Chondrocyte (in vitro differentiated cells): ENCODE data around the gene GOLGA8T. TPM values are rescaled to one million over a fixed set of nuclear protein-coding genes. Genes with fewer than 3 reads are reported as not detected.
"Not testable (repeated sequence)": the region's sequence is repeated elsewhere in the genome, so short reads cannot be mapped to it uniquely, and the experiment has no call there.

ENCODE experiments used
- DNase-seq: peaks from one replicate; pipeline ENCODE4 v3.0.0; 2021; ENCODE audit warnings: mixed read lengths, low spot score
- H3K27ac Mint-ChIP-seq: one replicate; pipeline ENCODE4 v1.8.0; 2021; ENCODE audit warnings: mild to moderate bottlenecking, moderate library complexity, mixed read lengths; ENCODE audit not compliant: unreplicated experiment
- H3K27me3 Mint-ChIP-seq: 2 replicates; pipeline ENCODE4 v1.8.0; 2021; ENCODE audit warnings: low read depth, mixed read lengths
- H3K36me3 Mint-ChIP-seq: 2 replicates; pipeline ENCODE4 v1.8.0; 2021; ENCODE audit warnings: low read depth, mixed read lengths
- H3K4me1 Mint-ChIP-seq: 2 replicates; pipeline ENCODE4 v1.8.0; 2021; ENCODE audit warnings: low read depth, mild to moderate bottlenecking, mixed read lengths
- H3K4me3 Mint-ChIP-seq: one replicate; pipeline ENCODE4 v1.8.0; 2021; ENCODE audit warnings: mild to moderate bottlenecking, moderate library complexity, mixed read lengths; ENCODE audit not compliant: unreplicated experiment
- H3K9me3 Mint-ChIP-seq: 2 replicates; pipeline ENCODE4 v1.8.0; 2021; ENCODE audit warnings: low read depth, mixed read lengths
- total RNA-seq: library from RNA; stranded (reverse); gene quantifications from 3 replicates; pipeline ENCODE4 v1.2.1, GENCODE V29; 2021
- TF ChIP-seq, protein P1 (sequence below): fragments of 200-600 bp; sonication (generic); IDR thresholded peaks from 2 replicates; pipeline ENCODE4 v1.5.0; 2021; ENCODE audit warnings: antibody characterized with exemption, mild to moderate bottlenecking, moderate library complexity

GOLGA8T gene
- total RNA-seq, 1 donor from 2014 or later = 0.20 TPM

DNA sequence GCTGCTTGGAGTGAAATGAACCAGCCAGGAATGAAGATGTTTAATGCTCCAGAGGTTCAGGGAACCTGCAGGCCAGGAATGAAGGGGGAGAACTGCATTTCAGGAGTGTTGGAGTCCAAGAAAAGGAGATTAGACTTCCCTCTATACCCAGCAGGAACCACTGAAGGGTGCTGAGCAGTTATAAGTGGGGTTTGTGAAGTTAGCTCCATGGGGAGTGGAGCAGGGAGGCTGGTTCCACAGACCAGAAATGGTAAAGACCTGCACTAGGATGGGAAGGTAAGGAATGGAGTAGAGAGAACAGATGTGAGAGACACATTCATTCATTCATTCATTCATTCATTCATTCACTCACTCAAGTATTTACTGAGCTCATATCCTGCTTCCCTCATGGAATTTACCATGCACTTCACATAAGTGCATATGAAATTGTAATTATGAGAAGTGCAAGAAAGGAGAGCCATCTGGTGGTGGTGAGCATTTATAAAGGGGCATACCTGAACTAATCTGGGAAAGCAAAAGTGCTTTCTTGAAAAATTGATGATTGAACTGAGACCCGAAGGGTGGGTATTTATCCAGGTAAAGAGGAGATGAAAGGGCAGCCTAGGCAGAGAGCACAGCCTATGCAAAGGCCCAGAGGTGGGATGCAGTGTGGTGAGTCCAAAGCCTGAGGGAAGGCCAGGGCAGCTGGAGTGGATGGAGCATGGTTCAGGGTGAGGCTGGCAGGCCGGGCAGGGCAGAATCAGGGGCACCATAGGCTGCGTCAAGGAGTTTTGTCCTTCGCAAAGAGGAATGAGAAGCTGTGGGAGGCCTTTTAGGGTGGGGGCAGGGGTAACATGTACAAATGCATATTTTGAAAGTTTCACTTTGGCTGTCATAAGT, 27.9 kb downstream of the GOLGA8T start:
- H3K9me3 Mint-ChIP-seq, H3K27ac Mint-ChIP-seq, H3K27me3 Mint-ChIP-seq, H3K4me3 Mint-ChIP-seq, H3K4me1 Mint-ChIP-seq, DNase-seq, H3K36me3 Mint-ChIP-seq: not testable (repeated sequence)
- TF ChIP-seq, protein P1, sequence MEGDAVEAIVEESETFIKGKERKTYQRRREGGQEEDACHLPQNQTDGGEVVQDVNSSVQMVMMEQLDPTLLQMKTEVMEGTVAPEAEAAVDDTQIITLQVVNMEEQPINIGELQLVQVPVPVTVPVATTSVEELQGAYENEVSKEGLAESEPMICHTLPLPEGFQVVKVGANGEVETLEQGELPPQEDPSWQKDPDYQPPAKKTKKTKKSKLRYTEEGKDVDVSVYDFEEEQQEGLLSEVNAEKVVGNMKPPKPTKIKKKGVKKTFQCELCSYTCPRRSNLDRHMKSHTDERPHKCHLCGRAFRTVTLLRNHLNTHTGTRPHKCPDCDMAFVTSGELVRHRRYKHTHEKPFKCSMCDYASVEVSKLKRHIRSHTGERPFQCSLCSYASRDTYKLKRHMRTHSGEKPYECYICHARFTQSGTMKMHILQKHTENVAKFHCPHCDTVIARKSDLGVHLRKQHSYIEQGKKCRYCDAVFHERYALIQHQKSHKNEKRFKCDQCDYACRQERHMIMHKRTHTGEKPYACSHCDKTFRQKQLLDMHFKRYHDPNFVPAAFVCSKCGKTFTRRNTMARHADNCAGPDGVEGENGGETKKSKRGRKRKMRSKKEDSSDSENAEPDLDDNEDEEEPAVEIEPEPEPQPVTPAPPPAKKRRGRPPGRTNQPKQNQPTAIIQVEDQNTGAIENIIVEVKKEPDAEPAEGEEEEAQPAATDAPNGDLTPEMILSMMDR = peak; percentile 38

DNA sequence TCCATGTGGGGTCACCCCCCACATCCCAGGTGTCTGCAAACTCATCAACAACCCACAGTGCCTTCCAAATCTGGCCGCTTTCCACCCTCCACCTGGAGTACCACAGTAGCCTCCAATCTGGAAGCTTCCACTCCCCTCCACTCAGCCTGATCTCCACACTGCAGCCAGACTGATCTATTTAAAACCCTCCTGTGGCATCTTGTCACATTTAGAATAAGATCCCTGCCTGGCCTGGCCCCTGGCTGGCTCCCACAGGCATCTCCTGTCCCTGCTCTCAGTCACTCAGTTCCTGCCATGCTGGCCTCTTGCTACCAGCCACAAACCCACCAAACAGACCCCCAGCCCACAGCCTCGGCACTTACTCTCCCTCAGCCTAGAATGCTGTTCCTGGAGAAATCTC, 28.9 kb downstream of the GOLGA8T start:
- H3K4me3 Mint-ChIP-seq, H3K4me1 Mint-ChIP-seq, H3K36me3 Mint-ChIP-seq, H3K27ac Mint-ChIP-seq, DNase-seq, H3K27me3 Mint-ChIP-seq, H3K9me3 Mint-ChIP-seq: not testable (repeated sequence)

DNA sequence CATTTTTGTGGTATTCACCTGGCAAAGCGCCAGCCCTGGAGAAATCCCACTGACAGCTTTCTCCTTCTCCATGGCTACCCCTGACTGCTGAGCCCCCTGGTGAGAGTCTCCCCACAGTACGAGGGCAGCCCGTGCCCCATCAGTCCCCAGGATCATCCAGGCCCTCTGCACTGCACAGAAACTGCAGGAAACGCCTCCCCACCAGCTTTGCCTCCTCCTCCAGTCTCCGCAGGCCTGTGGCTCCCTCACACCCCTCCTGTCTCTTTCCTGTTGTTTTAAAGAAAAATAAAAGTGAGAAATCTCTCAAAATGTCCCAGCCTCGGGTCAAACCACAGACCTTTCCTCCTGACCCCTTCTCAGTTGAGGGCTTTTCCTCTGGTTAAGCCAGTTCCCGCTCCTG, 29.4 kb downstream of the GOLGA8T start:
- not testable (repeated sequence) for H3K4me3 Mint-ChIP-seq, H3K27ac Mint-ChIP-seq, H3K36me3 Mint-ChIP-seq, DNase-seq, H3K9me3 Mint-ChIP-seq, H3K4me1 Mint-ChIP-seq, H3K27me3 Mint-ChIP-seq

DNA sequence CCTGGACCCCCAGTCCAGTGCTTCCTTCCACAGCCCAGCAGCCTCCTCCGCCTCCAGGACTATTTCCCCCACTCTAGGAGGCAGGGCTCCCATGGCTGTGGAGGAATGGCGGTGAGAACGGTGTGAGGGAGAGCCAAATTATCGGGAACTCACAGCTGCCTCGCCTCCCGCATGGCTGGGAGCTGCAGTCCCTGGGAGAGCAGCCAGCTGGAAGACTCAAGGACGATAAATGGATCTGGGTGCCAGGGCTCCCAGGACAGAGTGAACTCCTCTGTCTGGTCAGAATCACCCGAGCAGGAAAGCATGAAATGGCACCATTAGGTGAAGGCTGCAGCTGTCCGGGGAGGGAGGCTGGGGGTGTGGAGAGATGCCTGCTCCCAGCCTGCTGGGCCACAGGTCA, 32.6 kb downstream of the GOLGA8T start:
- not testable (repeated sequence) for H3K4me1 Mint-ChIP-seq, H3K27ac Mint-ChIP-seq, H3K36me3 Mint-ChIP-seq

DNA sequence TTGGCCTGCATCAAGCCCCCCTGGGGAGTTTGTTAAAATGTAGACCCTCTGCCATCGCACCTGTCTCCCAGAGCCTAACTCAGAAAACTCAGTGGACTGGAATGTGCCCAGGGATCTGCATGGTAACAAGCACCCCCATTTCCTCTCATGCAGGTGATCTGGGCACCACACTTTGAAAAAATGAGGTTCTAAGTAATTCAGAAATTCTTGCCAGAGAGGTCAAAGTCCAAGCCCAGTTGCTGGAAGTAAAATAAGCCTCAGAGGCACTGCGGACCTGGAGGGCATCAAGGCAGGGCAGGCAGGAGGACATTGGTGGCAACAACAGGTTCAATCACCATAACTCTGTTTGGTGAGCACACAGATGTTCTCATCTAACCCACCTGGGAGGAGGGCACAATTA, 33.0 kb downstream of the GOLGA8T start:
- not testable (repeated sequence) for H3K27me3 Mint-ChIP-seq

More for the DNA sequence above, 32.6 kb downstream of the GOLGA8T start:
- H3K4me3 Mint-ChIP-seq, H3K27me3 Mint-ChIP-seq, DNase-seq, H3K9me3 Mint-ChIP-seq: not testable (repeated sequence)

DNA sequence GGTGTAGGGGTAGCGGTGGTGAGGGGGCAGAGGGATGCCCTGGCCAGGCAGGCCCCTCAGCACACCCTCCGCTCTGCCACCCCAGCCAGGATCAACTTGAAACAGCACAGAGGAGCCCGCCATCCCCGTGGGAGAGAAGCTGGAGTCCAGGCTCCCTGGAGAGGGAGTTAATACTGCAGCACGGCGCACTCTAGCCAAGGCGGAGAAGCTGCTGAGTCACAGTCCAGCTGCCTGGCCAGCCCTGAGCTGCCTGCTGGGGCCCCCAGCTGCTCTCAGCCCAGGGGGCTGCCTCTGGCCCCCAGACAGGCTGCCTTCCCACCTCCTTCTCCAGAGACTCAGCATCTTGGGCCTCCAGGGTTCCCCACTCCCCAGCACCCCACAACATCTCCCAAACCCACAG, 36.6 kb downstream of the GOLGA8T start:
- H3K4me1 Mint-ChIP-seq, H3K4me3 Mint-ChIP-seq, H3K36me3 Mint-ChIP-seq, H3K9me3 Mint-ChIP-seq, H3K27me3 Mint-ChIP-seq, DNase-seq, H3K27ac Mint-ChIP-seq: not testable (repeated sequence)

More for the DNA sequence above, 33.0 kb downstream of the GOLGA8T start:
- not testable (repeated sequence) for H3K27ac Mint-ChIP-seq, H3K4me3 Mint-ChIP-seq, DNase-seq, H3K4me1 Mint-ChIP-seq, H3K9me3 Mint-ChIP-seq, H3K36me3 Mint-ChIP-seq

DNA sequence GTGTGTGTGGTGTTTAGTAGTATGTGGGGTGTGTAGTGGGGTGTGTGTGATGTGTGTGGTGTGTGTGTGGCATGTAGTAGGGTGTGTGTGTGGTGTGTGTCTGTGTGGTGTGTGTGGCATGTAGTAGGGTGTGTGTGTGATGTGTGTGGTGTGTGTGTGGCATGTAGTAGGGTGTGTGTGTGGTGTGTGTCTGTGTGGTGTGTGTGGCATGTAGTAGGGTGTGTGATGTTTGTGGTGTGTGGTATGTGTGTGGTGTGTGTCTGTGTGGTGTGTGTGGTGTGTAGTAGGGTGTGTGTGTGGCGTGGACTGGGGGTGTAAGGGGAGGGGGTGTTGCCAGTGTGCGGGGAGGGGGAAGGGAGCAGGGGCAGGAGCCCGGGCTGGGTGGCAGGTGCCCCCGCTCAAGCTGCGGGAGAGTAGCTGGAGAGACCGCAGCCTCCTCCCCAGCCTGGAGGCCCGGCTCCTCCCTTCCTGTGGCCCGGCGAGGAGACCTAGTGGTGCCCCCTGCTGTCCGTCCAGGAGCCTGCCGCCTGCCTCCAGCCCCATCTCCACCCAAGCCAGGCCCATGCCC, 38.3 kb downstream of the GOLGA8T start:
- TF ChIP-seq, protein P1 = peak; percentile 59
- not testable (repeated sequence) for H3K9me3 Mint-ChIP-seq, H3K4me3 Mint-ChIP-seq, H3K27ac Mint-ChIP-seq, H3K4me1 Mint-ChIP-seq, H3K36me3 Mint-ChIP-seq, H3K27me3 Mint-ChIP-seq
- peak; percentile 68 for DNase-seq

DNA sequence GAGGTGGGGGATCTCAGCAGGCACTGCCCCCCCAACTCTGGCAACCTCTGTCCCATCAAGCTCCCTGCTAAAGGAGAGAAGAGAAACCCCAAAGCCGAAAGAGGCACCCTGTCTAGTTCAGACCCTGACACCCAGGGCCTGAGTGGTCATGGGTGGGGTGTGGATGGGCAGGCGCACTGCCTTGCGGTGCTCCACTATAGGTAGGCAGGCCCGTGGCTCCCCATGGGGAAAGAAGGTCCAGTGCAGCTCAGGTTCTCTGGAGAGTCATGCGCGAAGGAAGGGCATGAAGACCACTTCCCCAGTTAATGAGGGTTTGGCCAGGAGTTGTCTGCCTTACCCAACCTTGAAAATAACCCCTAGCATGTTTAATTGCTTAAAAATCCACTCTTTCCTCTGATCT, 40.4 kb downstream of the GOLGA8T start:
- not testable (repeated sequence) for H3K9me3 Mint-ChIP-seq, H3K27me3 Mint-ChIP-seq, H3K36me3 Mint-ChIP-seq, H3K4me1 Mint-ChIP-seq, H3K27ac Mint-ChIP-seq, H3K4me3 Mint-ChIP-seq
- DNase-seq = peak; percentile 82

DNA sequence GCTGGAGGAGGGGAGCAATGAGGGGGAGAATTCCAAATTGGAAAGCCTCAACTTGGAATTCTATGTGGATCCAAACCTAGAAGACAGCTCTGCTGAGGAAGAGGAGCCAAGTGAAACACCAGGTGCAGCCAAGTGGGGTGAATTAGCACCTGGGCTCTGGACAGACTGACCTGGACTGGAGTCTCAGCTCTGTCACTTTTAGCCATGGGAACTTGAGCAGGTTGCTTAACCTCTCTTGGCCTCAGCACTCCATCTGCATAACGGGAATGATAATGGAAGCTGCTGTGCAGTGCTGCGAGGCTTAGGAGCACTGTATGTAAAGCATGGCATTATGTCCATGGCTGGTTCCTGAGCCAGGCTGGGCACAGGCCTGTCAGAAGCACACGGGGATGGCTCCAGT, 41.8 kb downstream of the GOLGA8T start:
- H3K27me3 Mint-ChIP-seq, H3K36me3 Mint-ChIP-seq, H3K4me1 Mint-ChIP-seq, H3K4me3 Mint-ChIP-seq, H3K27ac Mint-ChIP-seq, DNase-seq, H3K9me3 Mint-ChIP-seq: not testable (repeated sequence)

DNA sequence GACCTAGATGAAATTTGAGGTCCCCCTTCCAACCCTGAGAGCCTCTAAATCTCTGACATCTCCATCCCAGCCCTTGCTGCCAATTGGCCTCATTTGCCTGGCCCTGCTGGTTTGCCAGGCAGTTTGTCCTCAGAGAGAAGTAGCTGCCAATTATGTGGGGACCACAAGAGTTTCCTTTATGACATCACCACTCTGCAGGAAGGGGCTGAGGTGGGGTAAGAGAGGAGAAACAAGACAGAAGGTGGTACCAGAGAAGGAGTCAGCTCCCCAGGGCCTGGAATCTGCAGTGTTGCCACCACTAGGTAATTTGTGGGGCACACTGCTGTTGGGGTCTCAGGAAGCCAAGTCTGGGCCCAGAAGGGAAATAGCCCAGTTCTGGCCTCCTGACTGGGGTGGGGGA, 45.0 kb downstream of the GOLGA8T start:
- not testable (repeated sequence) for H3K4me1 Mint-ChIP-seq, H3K4me3 Mint-ChIP-seq, H3K27ac Mint-ChIP-seq, H3K36me3 Mint-ChIP-seq, DNase-seq, H3K27me3 Mint-ChIP-seq, H3K9me3 Mint-ChIP-seq

DNA sequence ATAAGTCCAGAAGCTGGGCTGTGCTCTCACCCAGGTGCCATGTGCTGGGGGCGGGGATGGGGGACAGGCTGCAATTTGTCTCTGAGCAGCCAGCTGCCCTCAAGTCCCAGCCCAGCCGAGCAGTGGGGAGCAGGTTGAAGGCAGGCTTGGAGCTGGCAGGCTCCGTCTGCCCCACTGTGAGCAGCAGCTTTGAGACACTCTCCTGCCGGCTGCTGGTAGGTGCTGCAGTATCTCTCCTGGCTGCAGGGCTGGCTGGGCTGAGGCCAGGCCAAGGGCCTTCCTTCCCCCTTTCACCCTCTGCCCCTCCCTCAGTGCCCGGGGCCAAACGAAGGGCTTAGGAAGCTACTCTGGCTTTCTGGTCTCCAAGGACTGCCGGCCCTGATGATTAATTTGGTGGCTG, 50.6 kb downstream of the GOLGA8T start:
- H3K36me3 Mint-ChIP-seq, H3K9me3 Mint-ChIP-seq, H3K4me1 Mint-ChIP-seq, H3K27ac Mint-ChIP-seq, H3K4me3 Mint-ChIP-seq, DNase-seq, H3K27me3 Mint-ChIP-seq: not testable (repeated sequence)
